Suprapubic skin (tissue), 4 donors: ENCODE data around the gene CITED2. TPM values are rescaled to one million over a fixed set of nuclear protein-coding genes. Genes with fewer than 3 reads are reported as not detected.

Experiments
- DNase-seq, 2 donors: peaks; one replicate each; pipeline ENCODE4 v3.0.0-alpha.2; 2019; ENCODE audit warnings: low spot score in 2 of 2
- H3K27ac ChIP-seq: fragments of 200-600 bp; sonication (generic); one replicate; pipeline ENCODE4 v1.5.1; 2019
- H3K27me3 ChIP-seq: fragments of 200-600 bp; sonication (generic); one replicate; pipeline ENCODE4 v1.5.1; 2019
- H3K36me3 ChIP-seq: fragments of 200-600 bp; sonication (generic); one replicate; pipeline ENCODE4 v1.5.1; 2019
- H3K4me1 ChIP-seq: fragments of 200-600 bp; sonication (generic); one replicate; pipeline ENCODE4 v1.5.1; 2019
- H3K4me3 ChIP-seq: fragments of 200-600 bp; sonication (generic); one replicate; pipeline ENCODE4 v1.5.1; 2019; ENCODE audit warnings: mild to moderate bottlenecking
- H3K9me3 ChIP-seq: fragments of 200-600 bp; sonication (generic); one replicate; pipeline ENCODE4 v1.5.1; 2019
- EP300 ChIP-seq: sonication (generic); formaldehyde crosslinking; IDR thresholded peaks from one replicate; pipeline ENCODE4 v1.6.1; 2017; ENCODE audit warnings: antibody characterized with exemption
- POLR2A ChIP-seq, 2 donors: fragments of 450-650 bp; IDR thresholded peaks; one replicate each; pipeline ENCODE4 v1.6.1; 2017; ENCODE audit warnings: antibody characterized with exemption in 2 of 2, mild to moderate bottlenecking in 2 of 2, moderate library complexity in 2 of 2
- POLR2AphosphoS5 ChIP-seq, 3 donors: sonication (generic); formaldehyde crosslinking; IDR thresholded peaks; one replicate each; pipeline ENCODE4 v1.6.1; 2017; ENCODE audit warnings: antibody characterized with exemption in 3 of 3
- WGBS: methylation state at CpG from one replicate; pipeline ENCODE4 v1.1.5; 2018; 5-methylcytosine and 5-hydroxymethylcytosine counted together
- total RNA-seq, 4 donors: library from RNA; depleted of rRNA; stranded (reverse); fragments of >200 nt; gene quantifications; one replicate each; pipeline ENCODE4 v1.1.0, GENCODE V29; 2016
- TF ChIP-seq, protein P1 (sequence below), 2 donors: fragments of 200-600 bp in 1 of 2; fragments of 450-650 bp in 1 of 2; sonication (generic) in 1 of 2; IDR thresholded peaks; one replicate each; pipeline ENCODE4 v1.5.1; 2016 to 2019; ENCODE audit warnings: antibody characterized with exemption in 2 of 2, mild to moderate bottlenecking in 1 of 2, moderate library complexity in 1 of 2

CITED2 gene
- total RNA-seq, 4 donors from 2014 or later, result 167 to 239 (median 206) TPM

- no peak for DNase-seq
- Histone ChIP-seq H3K4me3 (no peak overlapping the region), H3K9me3 (no peaks in the 10 kb centered on the region), H3K4me1 (peaks cover 4% of the 10 kb centered on the region), H3K36me3 (no peaks in the 10 kb centered on the region), H3K27me3 (no peaks in the 10 kb centered on the region), H3K27ac (peak overlapping the region; percentile 38)
- TF ChIP-seq EP300 (no peak), POLR2AphosphoS5 (IDR thresholded peaks at IDR 0.05) (no peak)
- TF ChIP-seq, protein P1, sequence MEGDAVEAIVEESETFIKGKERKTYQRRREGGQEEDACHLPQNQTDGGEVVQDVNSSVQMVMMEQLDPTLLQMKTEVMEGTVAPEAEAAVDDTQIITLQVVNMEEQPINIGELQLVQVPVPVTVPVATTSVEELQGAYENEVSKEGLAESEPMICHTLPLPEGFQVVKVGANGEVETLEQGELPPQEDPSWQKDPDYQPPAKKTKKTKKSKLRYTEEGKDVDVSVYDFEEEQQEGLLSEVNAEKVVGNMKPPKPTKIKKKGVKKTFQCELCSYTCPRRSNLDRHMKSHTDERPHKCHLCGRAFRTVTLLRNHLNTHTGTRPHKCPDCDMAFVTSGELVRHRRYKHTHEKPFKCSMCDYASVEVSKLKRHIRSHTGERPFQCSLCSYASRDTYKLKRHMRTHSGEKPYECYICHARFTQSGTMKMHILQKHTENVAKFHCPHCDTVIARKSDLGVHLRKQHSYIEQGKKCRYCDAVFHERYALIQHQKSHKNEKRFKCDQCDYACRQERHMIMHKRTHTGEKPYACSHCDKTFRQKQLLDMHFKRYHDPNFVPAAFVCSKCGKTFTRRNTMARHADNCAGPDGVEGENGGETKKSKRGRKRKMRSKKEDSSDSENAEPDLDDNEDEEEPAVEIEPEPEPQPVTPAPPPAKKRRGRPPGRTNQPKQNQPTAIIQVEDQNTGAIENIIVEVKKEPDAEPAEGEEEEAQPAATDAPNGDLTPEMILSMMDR (IDR thresholded peaks at IDR 0.05), result no peak
- 93% methylated on average over 4 of the region's 4 CpGs for WGBS
Measured at GRCh38 chr6:139406577-139407343, 32.3 kb upstream of the CITED2 start.

DNA sequence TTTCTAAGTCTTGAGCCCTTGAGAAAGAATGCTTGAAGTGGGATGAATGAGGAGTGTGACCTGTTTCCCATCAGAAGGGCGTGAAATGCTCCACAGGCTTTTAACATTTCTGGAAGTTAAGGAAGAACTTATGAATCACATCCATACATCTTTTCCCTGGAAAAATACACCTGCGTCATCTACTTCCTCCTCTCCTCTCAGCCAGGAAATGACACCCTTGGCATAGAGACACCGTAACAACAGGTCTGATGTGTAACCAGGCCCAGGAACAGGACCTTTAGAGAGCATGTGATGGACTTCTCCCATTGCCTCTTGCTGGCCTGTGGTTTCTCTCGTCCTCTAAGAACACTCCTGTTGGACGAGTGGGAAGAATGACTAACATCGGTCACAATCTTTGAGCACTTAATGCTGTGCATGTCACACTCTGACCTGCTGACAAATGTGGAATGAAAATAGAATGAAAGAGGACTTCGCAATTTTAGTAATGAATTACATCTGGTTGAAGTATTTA, 28.5 kb upstream of the CITED2 start:
- no peaks in the 10 kb centered on the region for H3K9me3 ChIP-seq
- H3K4me1 ChIP-seq, result peaks cover 12% of the 10 kb centered on the region
- WGBS, result 80% methylated on average over 7 of the region's 7 CpGs
- H3K4me3 ChIP-seq, result no peak overlapping the region
- H3K27me3 ChIP-seq, result no peaks in the 10 kb centered on the region
- H3K36me3 ChIP-seq, result no peaks in the 10 kb centered on the region
- no peak for DNase-seq
- peak overlapping the region; percentile 45 for H3K27ac ChIP-seq
- TF ChIP-seq, protein P1 (IDR thresholded peaks at IDR 0.05), result no peak
- TF ChIP-seq POLR2A (IDR thresholded peaks at IDR 0.05) (no peak), POLR2AphosphoS5 (IDR thresholded peaks at IDR 0.05) (no peak), EP300 (no peak)

DNA sequence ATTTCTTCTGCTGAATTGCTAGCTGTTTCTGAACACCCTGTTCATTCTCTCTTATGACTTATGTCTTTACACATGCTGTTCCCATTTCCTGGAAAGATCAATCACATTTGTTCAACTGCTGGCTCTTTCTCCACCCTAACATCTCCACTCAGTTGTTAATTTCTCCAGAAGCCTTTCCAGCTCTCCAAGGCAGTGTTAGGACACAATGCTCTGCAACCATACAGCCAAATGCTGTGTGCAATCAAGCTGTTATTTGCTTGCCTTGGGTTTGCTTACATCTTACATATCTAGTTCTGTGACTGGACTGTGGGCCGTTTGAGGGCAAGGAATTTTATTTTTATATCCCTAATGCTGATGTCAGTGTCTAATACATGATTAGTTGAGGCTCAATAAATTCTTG, 24.2 kb upstream of the CITED2 start:
- no peak for DNase-seq

DNA sequence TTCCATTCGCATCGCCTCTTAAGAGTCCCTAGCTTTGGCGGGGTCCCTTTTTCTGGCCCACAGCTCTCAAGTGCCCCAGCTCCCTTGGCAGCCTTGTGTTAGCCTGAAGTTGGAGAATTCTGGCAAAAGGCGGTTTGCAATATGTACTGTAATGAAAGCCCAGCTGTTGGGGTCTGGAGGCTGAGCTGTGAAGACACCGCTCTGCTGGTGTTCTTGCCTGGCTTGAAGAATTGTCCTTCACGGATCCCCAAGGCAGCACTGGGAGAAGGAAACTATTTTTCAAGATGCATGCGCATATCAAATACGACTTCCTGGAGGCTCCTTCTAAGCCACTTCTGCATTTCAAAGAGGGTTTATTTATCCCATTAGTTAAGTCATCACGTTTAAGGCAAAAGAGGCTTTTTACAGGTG, 21.4 kb upstream of the CITED2 start:
- Histone ChIP-seq H3K4me3 (no peak overlapping the region), H3K9me3 (no peaks in the 10 kb centered on the region), H3K27me3 (no peaks in the 10 kb centered on the region), H3K36me3 (no peaks in the 10 kb centered on the region), H3K27ac (no peak overlapping the region), H3K4me1 (peaks cover 8% of the 10 kb centered on the region)
- TF ChIP-seq POLR2A (IDR thresholded peaks at IDR 0.05) (no peak), POLR2AphosphoS5 (IDR thresholded peaks at IDR 0.05) (no peak), EP300 (no peak)
- TF ChIP-seq, protein P1 (IDR thresholded peaks at IDR 0.05), result no peak
- no peak for DNase-seq
- 85% methylated on average over 9 of the region's 9 CpGs for WGBS

More for the DNA sequence above, 24.2 kb upstream of the CITED2 start:
- Histone ChIP-seq H3K36me3 (no peaks in the 10 kb centered on the region), H3K4me1 (peaks cover 11% of the 10 kb centered on the region), H3K9me3 (no peaks in the 10 kb centered on the region), H3K27me3 (no peaks in the 10 kb centered on the region), H3K4me3 (no peak overlapping the region), H3K27ac (no peak overlapping the region)
- WGBS, result 48% methylated on average over 1 of the region's 1 CpG
- TF ChIP-seq, protein P1 (IDR thresholded peaks at IDR 0.05), result no peak
- peak in 1 of 3 donors; percentile 50 for TF ChIP-seq POLR2AphosphoS5 (IDR thresholded peaks at IDR 0.05)

GRCh38 chr6:139395371-139395770, 20.9 kb upstream of the CITED2 start:
- peaks cover 8% of the 10 kb centered on the region for H3K4me1 ChIP-seq
- WGBS, result 72% methylated on average over 1 of the region's 1 CpG

More at GRCh38 chr6:139395371-139395770, 20.9 kb upstream of the CITED2 start:
- H3K9me3 ChIP-seq, result no peaks in the 10 kb centered on the region
- no peaks in the 10 kb centered on the region for H3K36me3 ChIP-seq
- H3K27me3 ChIP-seq, result no peaks in the 10 kb centered on the region
- H3K4me3 ChIP-seq, result no peak overlapping the region
- no peak for DNase-seq
- TF ChIP-seq POLR2A (IDR thresholded peaks at IDR 0.05) (no peak), POLR2AphosphoS5 (IDR thresholded peaks at IDR 0.05) (no peak), EP300 (no peak)
- TF ChIP-seq, protein P1 (IDR thresholded peaks at IDR 0.05), result no peak
- no peak overlapping the region for H3K27ac ChIP-seq
